SH-SY5Y (cell line): ENCODE measurements around the gene MEMO1.

Experiments
- GATA2 ChIP-seq: IDR thresholded peaks from 2 replicates; pipeline ENCODE4 v1.6.1; 2011; ENCODE audit warnings: mild to moderate bottlenecking, low read depth, low read length
- GATA3 ChIP-seq: IDR thresholded peaks from 2 replicates; pipeline ENCODE4 v1.6.1; 2011; ENCODE audit warnings: low read depth, mild to moderate bottlenecking, low read length, moderate library complexity

DNA sequence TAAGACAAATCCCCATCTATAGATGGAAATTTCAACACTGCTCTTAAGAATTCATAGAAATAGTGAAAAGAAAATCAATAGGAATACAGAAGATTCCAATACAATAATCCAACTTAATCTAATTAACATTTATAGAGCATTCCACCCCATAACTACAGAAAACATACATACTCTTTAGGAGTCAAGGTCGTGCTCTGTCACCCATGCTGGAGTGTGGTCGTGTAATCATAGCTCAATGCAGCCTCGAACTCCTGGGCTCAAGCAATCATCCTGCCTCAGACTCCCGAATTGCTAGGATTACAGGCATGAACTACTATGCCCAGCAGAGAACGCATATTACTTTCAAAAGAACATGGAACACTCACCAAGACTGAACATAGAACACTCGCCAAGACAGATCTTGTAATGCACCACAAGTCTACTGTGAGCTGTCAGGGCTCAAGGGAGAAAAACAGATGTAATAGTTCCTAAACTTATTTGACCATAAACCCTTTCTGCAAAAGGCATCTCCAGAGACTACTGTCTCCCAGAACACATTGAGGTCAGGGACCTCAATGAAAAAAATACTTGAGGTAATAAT is 14.1 kb downstream of the MEMO1 start:
- TF ChIP-seq GATA2, result no peak
- TF ChIP-seq GATA3, result no peak
